NCI-H1105 (cell line): ENCODE measurements around the gene HK3.
A peak's percentile ranks its signal among the peaks of the same experiment; 100 is the strongest.

Source experiments
- DNase-seq: peaks from one replicate; lab custom pipeline; 2025; lab: John Stamatoyannopoulos, UW

The HK3 gene

DNA sequence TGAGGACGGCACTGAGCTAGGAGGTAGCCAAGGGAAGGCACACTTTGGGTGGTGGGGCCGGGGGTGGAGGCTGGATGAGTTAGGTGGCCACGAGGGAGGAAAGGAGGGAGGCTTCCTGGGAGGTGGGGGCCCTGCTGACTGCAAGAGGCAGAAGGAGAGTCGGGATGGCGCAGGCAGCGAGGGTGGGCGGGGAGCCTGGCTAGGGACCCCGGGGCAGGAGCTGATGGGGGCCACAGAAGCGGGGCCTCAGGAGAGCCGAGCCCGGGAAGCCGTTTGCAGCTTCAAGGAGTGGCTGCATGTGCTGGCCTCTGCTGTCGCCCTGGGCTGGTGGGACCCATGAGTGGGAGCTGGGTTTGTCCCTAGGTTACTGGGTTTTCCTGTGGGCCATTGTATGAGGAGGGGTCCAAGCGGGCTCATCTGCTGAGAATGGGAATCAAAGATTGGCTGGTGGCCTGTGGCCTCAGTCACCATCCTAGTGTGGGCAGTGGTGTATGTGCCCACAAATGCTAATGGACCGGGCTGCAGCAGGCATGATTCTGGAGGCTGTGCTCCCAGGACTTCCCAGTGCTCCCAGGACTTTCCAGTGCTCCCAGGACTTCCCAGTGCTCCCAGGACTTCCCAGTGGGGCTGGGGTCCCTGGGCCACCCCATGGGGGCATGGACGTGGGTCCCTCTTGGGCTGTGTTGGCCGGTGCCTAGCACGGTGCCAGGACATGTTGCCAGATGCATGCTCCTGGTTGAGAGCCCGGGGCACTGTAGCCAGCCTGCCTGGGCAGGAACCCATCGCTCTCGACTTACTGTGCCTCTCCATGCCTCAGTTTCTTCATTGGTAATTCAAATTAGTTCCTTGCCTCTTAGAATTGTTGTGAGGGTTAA lies 48.5 kb downstream of the HK3 start:
- no peak for DNase-seq

- DNase-seq = no peak
Measured at GRCh38 chr5:176849611-176850227, 49.4 kb downstream of the HK3 start.

DNA sequence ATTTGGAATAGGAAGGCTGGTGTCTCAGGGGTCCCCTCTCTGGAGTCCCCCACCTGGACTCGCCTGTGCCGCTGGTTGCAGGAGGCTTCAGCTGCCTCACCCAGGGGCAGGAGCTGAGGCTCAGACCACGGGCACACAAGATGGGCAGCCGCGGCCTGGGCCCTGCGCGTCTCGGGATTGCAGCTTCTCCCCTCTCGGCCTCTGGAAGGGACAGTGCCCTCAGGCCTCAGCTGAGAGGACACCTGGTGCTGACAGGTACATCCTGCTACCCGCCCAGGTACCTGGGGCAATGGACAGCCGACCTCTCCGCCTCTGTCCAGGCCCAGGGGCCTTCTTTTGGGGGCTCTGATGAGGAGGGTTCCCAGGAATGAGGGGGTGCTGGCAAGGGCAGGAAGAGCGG lies 50.5 kb downstream of the HK3 start:
- DNase-seq = no peak

GRCh38 chr5:176847726-176848290 lies 51.3 kb downstream of the HK3 start:
- no peak for DNase-seq

DNA sequence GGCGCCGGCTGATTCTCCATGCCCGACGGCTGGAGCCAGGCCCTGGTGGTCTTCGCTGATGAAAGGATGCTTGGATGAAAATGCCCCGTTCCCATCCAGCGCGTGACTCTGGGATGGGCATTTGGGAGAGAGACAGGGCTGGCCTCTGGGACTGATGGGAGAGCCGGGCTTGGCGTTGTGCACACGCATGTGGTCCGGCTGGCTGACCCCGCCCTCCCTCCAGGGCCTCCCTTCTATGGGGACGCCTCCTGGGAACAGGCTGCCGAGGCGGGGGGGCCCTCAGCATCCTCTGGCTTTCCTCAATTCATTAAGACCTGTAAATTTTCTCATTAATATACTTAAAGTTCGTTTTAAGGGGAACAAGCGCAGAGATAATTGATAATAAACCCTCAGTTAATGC lies 52.0 kb downstream of the HK3 start:
- DNase-seq = no peak

- DNase-seq = no peak
Measured at GRCh38 chr5:176846335-176847140, 52.6 kb downstream of the HK3 start.

GRCh38 chr5:176845392-176845713 lies 53.8 kb downstream of the HK3 start:
- DNase-seq = no peak

GRCh38 chr5:176844706-176845391 lies 54.3 kb downstream of the HK3 start:
- DNase-seq = no peak

GRCh38 chr5:176844281-176844680 lies 54.9 kb downstream of the HK3 start:
- DNase-seq = no peak

GRCh38 chr5:176843673-176844072 lies 55.5 kb downstream of the HK3 start:
- DNase-seq = no peak

- DNase-seq = no peak
Measured at GRCh38 chr5:176837707-176838115, 61.4 kb downstream of the HK3 start.

DNA sequence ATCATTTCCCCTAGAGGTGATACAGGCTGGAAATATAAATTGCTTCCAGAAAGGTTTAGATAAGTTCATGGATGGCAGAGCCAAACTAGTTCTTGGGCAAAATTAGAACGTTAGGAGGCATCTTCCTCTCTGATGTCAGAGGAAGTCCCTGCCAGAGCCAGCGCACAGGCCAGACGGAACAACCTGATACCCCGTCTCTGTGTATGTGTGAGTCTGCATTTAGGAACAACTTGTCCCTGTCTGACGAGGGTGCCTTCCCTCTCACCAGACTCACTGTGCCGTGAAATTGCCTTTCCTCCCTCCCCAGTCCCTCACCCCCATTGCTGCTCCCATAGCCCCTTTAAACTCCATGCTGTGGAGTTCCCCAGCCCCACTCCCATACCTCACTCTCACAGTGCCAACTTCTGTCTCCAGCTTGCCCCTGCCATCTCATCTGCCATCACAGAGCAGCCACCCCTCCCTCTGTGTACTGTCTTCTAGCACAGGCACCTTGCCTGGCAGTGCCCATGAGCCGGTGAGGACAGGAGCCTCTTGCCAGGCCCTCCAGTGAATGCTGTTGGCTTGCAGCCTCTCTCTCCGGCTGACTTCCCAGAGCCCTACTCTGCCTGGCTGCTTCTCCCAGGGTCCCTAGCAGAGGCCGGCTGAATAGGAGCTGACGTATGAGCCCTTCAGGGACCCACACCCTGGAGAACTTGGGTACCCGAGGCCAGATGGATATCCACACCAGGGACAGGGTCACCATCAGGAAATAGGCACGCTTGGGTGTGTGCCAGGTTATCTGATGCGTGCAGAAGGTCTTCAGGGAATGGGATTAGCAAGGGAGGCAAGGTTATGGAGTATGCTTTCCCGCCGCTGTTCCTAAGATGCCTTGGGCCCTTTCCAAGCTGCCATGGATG lies 62.1 kb downstream of the HK3 start:
- DNase-seq = no peak

- DNase-seq = no peak
Measured at GRCh38 chr5:176835918-176836317, 63.2 kb downstream of the HK3 start.

- DNase-seq = no peak
Measured at GRCh38 chr5:176833286-176833685, 65.9 kb downstream of the HK3 start.

- DNase-seq = no peak
Measured at GRCh38 chr5:176832162-176832561, 67.0 kb downstream of the HK3 start.

DNA sequence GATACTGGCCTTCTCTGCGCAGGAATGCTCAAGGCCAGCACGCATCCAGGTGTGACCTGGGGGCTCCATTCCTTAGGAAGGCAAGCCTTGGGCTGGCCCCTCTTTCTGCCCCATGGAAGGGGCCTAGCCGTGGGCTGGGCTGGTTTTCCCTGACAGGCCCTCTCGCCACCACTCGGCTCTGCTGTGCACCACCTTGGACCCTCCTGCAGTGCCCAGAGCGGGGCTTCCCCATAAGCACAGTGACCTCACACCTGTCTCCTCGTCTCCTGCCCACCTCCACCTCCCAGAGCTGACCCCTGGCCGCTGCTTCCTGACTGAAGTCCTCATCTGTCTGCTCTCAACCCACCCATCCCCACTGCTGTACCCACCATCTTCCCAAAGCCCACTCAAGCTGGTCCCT lies 67.7 kb downstream of the HK3 start:
- no peak for DNase-seq

DNA sequence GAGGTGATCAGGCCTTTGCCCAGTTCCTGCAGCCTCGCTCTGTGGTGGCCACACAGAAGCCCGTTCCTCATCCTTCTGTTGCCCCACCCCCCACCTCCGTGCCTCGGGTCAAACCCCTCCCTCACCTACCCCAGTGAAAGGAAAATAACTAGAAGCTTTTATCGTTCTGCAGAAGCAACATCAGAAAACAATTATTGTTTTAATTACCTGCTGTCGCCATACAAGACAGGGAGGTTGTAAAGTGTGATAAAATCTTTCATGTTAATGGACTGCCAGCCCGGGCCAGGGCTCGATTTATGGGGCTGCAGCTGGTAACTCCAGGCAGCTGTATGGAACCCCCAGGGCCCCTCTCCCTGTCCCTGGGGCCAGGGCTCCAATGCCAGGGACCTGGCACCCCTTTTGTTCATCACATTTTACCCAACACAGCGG lies 68.1 kb downstream of the HK3 start:
- DNase-seq = peak; percentile 20
